CD4-positive, alpha-beta T cell treated with Interleukin-17A for 1 hour (primary cell): Measurements from ENCODE around the gene TTLL1.
"Not testable (repeated sequence)": the region's sequence is repeated elsewhere in the genome, so short reads cannot be mapped to it uniquely, and the experiment has no call there.

Experiments used
- DNase-seq: peaks from one replicate; pipeline ENCODE4 v3.0.0-alpha.2; 2020

Gene TTLL1

DNA sequence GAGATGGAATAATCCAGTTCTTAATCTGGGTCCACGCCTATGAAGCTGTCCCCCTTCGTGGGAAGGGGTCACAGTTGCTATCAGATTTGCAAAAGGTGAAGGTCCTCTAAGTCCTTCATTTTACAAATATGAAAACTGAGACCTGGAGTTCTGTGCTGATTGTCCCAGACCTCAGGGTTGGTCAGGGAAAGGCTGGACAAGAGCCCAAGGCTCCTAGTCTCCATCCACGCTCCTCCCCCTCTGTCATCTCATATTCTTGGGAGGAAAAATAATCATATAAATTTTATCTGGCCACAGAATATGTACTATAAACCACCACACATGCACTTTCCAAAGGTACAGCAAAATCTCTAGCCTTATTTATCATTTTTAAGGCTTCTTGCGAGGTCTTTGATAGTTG lies 79.7 kb downstream of the TTLL1 start:
- DNase-seq: no peak

DNA sequence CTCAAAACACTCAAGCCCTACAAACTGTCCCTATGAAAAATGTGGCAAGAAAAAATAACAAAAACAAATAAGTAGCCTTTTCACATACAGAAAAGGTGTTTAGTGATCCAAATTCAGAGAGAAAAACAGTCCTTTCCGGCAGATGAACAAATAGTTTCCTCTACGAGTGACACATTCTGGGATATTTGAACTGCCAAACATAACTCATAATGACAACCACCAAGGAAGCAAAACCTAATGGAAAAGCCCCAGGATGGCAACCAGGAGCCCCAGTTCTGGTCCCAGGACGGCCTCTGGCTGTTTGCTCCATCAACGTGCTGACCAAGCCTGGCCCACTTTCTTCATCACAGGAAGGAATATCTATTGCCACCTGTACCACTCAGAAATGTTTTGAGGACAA lies 80.3 kb downstream of the TTLL1 start:
- DNase-seq: no peak

DNA sequence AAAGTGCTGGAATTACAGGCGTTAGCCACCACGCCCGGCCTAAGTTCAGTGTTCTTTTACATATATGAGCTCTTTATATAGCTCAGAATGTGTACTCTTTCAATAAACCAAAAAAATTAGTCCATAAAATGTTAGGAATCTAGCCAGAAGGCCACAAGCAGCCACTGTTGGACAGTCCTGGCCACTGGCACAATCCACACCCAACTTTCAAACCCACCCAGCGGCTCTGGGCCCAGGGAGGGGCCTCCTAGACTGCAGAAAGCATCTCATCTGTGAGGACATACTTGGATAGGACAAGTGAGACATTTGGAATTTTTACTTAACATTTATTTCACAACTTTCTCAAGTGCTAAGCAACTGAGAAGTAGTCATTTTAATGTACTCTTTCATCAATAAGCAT lies 80.7 kb downstream of the TTLL1 start:
- DNase-seq: no peak

GRCh38 chr22:43007519-43008102 lies 81.6 kb downstream of the TTLL1 start:
- DNase-seq: no peak

- DNase-seq: no peak
Observed at GRCh38 chr22:43006753-43007152, 82.4 kb downstream of the TTLL1 start.

- DNase-seq: no peak
Observed at GRCh38 chr22:43006016-43006505, 83.1 kb downstream of the TTLL1 start.

DNA sequence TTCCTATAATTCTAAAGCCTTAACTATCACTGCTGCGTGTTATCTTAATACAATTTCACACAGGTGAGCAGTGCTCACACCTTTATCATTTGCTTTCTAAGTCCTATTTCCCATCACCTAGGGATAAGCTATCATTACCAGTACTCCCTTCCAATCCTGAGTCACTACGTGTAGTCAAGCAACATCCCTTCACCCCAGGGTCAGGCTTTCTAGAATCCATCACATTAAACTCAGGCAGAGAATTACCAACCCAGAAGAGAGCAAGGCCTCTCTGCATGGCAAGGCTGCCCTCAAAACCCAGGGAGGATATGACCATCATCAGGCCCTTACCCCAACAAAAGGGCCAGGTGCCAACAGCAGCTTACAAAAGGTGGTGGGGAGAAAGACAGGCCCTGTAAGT lies 84.1 kb downstream of the TTLL1 start:
- no peak for DNase-seq

- DNase-seq: no peak
Observed at GRCh38 chr22:43004362-43005035, 84.7 kb downstream of the TTLL1 start.

DNA sequence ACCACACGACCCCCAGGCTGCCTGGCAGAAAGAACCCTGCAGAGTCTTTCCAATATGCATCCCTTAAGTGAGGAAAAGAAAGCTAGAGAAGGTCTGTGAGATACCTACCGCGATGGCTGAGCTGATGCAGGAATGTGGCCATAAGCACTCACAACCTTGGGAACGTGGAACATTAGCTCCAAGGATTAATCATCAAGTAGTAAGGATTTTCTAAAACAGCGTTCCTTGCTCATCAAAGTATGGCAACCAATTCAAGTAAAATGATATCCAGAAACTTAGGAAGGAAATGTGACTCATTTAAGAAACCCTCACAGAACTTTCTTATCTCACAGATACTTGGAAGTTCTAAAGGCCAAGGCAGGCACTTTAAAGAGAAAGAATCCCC lies 87.0 kb downstream of the TTLL1 start:
- no peak for DNase-seq

- no peak for DNase-seq
Observed at GRCh38 chr22:43001271-43002201, 87.7 kb downstream of the TTLL1 start.

GRCh38 chr22:43000441-43001175 lies 88.6 kb downstream of the TTLL1 start:
- no peak for DNase-seq

DNA sequence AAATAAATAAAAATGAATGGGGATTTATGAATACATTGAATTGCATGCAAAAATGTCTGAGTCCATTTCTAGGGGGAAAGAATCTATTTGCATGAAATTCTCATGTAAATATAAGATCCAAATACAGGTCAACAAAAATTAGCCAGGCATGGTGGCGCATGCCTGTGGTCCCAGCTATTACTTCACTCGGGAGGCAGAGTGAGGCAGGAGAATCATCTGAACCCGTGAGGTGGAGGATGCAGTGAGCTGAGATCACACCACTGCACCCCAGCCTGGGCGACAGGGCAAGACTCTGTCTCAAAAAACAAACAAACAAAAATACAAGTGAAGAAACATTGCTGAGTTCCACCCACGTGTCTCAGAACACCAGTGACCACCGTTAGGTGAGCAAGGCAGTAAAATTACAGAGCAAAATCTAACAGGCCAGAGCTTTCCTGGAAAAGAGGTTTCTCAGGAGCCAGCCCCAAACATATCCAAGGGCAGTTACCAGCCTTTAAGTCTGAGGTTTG lies 91.6 kb downstream of the TTLL1 start:
- no peak for DNase-seq

DNA sequence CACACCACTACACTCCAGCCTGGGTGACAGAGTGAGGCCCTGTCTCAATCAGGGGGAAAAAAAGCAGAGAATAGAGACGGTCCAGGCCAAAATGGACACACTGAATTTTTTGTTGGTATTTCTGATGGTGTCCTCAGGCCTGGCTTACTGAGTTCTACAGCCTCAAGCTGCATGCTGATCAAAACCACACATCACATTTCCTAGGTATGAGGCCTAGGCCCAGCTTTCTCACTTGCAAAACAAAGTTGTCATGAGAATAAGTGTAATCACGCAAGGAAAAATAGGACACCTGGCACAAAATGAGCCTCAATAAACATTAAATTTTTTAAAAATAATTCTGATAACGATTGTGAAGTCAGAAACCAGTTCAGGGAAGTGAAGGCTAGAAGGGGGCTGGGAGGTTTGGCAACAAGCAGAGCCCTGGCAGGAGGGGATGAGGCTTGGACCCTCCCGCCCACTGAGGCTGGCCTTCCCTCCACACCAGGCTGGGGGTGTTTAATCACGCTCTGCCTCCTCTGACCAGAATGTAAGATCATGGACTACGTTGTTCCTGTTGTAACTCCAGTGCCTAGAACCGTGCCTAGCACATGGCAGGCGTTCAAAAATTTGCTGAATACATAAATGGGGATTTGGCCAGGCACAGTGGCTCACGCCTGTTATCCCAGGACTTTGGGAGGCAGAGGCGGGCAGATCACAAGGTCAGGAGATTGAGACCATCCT lies 92.4 kb downstream of the TTLL1 start:
- no peak for DNase-seq

GRCh38 chr22:42995654-42996053 lies 93.5 kb downstream of the TTLL1 start:
- DNase-seq: not testable (repeated sequence)

GRCh38 chr22:42994917-42995562 lies 94.2 kb downstream of the TTLL1 start:
- peak; percentile 3 for DNase-seq

GRCh38 chr22:42994276-42994916 lies 94.8 kb downstream of the TTLL1 start:
- no peak for DNase-seq

- no peak for DNase-seq
Observed at GRCh38 chr22:42993651-42994275, 95.4 kb downstream of the TTLL1 start.

- no peak for DNase-seq
Observed at GRCh38 chr22:42992886-42993479, 96.2 kb downstream of the TTLL1 start.

DNA sequence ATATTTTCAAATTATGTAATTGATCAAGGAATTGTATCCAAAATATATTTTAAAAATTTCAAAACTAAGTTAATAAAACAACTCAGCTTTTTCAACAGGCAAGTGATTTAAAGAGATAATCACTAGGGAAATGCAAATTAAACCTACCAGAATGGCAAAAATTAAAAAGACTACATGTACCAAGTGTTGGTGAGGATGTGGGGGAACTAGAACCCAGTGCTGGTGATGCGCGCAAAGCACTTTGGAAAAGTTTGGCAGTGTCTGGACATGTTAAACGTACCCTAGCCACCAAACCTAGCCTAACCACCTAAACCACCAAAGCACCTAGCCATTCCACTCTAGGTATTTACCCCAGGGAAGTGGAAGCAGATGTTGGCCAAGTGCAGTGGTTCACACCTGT lies 97.1 kb downstream of the TTLL1 start:
- DNase-seq: no peak

DNA sequence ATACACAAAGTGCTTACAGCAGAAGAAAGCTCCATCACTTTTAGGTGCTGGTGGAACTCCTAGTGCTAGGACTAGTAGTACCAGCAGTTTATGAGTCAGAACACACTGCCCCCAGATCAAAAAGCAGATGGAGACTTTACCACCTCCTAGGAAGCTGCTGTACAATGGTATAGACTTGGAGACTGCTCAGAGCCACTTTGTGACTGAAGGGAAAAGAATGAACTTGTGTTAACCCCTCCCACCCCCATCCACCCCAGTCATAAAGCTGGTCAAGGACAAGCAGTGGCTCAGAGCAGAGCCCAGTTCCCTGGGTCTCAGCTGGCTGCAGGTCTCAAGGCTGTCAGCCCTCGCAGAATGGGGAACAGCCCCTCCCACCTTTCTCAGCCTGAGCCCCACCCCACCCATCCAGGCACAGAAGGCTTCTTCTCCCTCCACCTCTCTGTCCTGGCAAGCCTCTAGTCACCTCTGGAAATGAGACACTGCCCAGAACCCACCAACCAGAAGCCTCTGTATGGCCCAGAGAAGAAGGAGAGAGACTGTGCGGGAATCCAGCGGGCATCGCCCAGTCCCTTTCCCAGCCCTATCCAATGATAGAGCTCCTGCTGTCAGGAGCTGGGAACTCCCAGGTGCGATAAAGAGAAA lies 98.1 kb downstream of the TTLL1 start:
- DNase-seq: no peak
